B cell (primary cell): ENCODE results near the gene SLC6A5. TPM values are rescaled to one million over a fixed set of nuclear protein-coding genes. Genes with fewer than 3 reads are reported as not detected.

ENCODE experiments used
- ATAC-seq: fragments of 200-7000 bp; cut with Tn5 transposase; one replicate; pipeline ENCODE4 v1.10.0; 2021; ENCODE audit warnings: low read depth, mild to moderate bottlenecking, moderate number of reproducible peaks, moderate library complexity
- CTCF ChIA-PET: fragments of 350-600 bp; sonication (Branson Sonifier 250); formaldehyde crosslinking; loops from one replicate; lab custom pipeline; 2021; ENCODE audit warnings: antibody characterized with exemption, inconsistent platforms; lab: Charles Lee
- POLR2A ChIA-PET: fragments of 350-600 bp; sonication (Branson Sonifier 250); formaldehyde crosslinking; loops from one replicate; lab custom pipeline; 2021; ENCODE audit warnings: antibody characterized with exemption; lab: Charles Lee
- DNase-seq: peaks from one replicate; pipeline ENCODE4 v3.0.0; 2013
- H2AFZ ChIP-seq: 2 replicates; pipeline ENCODE4 v1.6.1; 2012; ENCODE audit warnings: mild to moderate bottlenecking, low read depth, low read length; ENCODE audit not compliant: insufficient read depth, poor library complexity, severe bottlenecking
- H3K27ac ChIP-seq, 2 donors: 1 replicate in 1 of 2; 2 replicates in 1 of 2; pipeline ENCODE4 v1.5.1; 2012 to 2013; ENCODE audit warnings: low read length in 2 of 2, mild to moderate bottlenecking in 2 of 2, moderate library complexity in 1 of 2
- H3K27me3 ChIP-seq, 4 experiments: fragments of 200-600 bp in 1 of 4; sonication (generic) in 1 of 4; replicated peaks in 1 of 4; 1 replicate in 2 of 4; 2 replicates in 2 of 4; pipeline versions ENCODE4 v1.6.1 to v1.7.0; 2013 to 2016; ENCODE audit warnings: low read length in 3 of 4, mild to moderate bottlenecking in 2 of 4, mixed read lengths in 1 of 4, moderate library complexity in 1 of 4; ENCODE audit not compliant: insufficient read depth in 4 of 4, control insufficient read depth in 3 of 4; ENCODE audit errors: control extremely low read depth in 1 of 4
- H3K36me3 ChIP-seq, 2 experiments: replicated peaks in 1 of 2; 1 replicate in 1 of 2; 2 replicates in 1 of 2; pipeline versions ENCODE4 v1.6.1 to v1.7.1; 2013; ENCODE audit warnings: low read length in 1 of 2; ENCODE audit not compliant: insufficient read depth in 2 of 2, control insufficient read depth in 1 of 2; ENCODE audit errors: control extremely low read depth in 1 of 2, extremely low read depth in 1 of 2
- H3K4me1 ChIP-seq, 2 donors: fragments of 200-600 bp in 1 of 2; sonication (generic) in 1 of 2; 1 replicate in 1 of 2; 2 replicates in 1 of 2; pipeline versions ENCODE4 v1.5.1 to v1.6.1; 2013 to 2017; ENCODE audit warnings: low read length in 2 of 2; ENCODE audit not compliant: control insufficient read depth in 2 of 2, insufficient read depth in 2 of 2
- H3K4me2 ChIP-seq: replicated peaks from 2 replicates; pipeline ENCODE3; 2012; ENCODE audit warnings: mild to moderate bottlenecking, low read depth, low read length; ENCODE audit not compliant: poor library complexity, severe bottlenecking
- H3K4me3 ChIP-seq, 5 experiments: fragments of 200-600 bp in 1 of 5; sonication (generic) in 1 of 5; 1 replicate in 3 of 5; 2 replicates in 2 of 5; pipeline versions ENCODE4 v1.5.1 to v1.7.0; 2011 to 2016; ENCODE audit warnings: low read length in 4 of 5, mild to moderate bottlenecking in 4 of 5, low read depth in 2 of 5, control low read depth in 1 of 5, moderate library complexity in 1 of 5; ENCODE audit not compliant: insufficient read depth in 1 of 5; ENCODE audit errors: control extremely low read depth in 1 of 5, extremely low read depth in 1 of 5
- H3K79me2 ChIP-seq: fragments of 200-600 bp; sonication (generic); one replicate; pipeline ENCODE4 v1.6.0; 2016; ENCODE audit warnings: low read length; ENCODE audit not compliant: control insufficient read depth, insufficient read depth
- H3K9ac ChIP-seq: fragments of 200-600 bp; sonication (generic); 2 replicates; pipeline ENCODE4 v1.6.1; 2017; ENCODE audit warnings: mild to moderate bottlenecking, low read length, moderate library complexity
- H3K9me3 ChIP-seq, 3 donors: one replicate each; pipeline versions ENCODE4 v1.6.1 to v1.7.1; 2013; ENCODE audit warnings: low read length in 2 of 3; ENCODE audit not compliant: control insufficient read depth in 2 of 3, insufficient read depth in 1 of 3; ENCODE audit errors: control extremely low read depth in 1 of 3
- H4K20me1 ChIP-seq: 2 replicates; pipeline ENCODE4 v1.6.0; 2012; ENCODE audit warnings: mild to moderate bottlenecking, low read length; ENCODE audit not compliant: insufficient read depth, control insufficient read depth, poor library complexity, severe bottlenecking
- H3K27ac Mint-ChIP-seq: one replicate; pipeline ENCODE4 v1.8.0; 2021; ENCODE audit warnings: mixed read lengths
- H3K27me3 Mint-ChIP-seq: one replicate; pipeline ENCODE4 v1.8.0; 2021; ENCODE audit warnings: mixed read lengths
- H3K4me1 Mint-ChIP-seq: one replicate; pipeline ENCODE4 v1.8.0; 2021; ENCODE audit warnings: mixed read lengths
- H3K4me3 Mint-ChIP-seq: one replicate; pipeline ENCODE4 v1.8.0; 2021; ENCODE audit warnings: mixed read lengths
- H3K9me3 Mint-ChIP-seq: one replicate; pipeline ENCODE4 v1.8.0; 2022; ENCODE audit warnings: mixed read lengths; ENCODE audit not compliant: insufficient read depth
- EZH2 ChIP-seq: IDR thresholded peaks from 2 replicates; pipeline ENCODE4 v1.6.1; 2012; ENCODE audit warnings: borderline replicate concordance, low read depth, mild to moderate bottlenecking, moderate library complexity, low read length; ENCODE audit not compliant: insufficient read depth, poor library complexity, severe bottlenecking
- WGBS: methylation state at CpG from one replicate; pipeline ENCODE4 v1.1.5; 2013; ENCODE audit warnings: missing lambda C conversion rate; ENCODE audit not compliant: insufficient coverage; 5-methylcytosine and 5-hydroxymethylcytosine counted together
- intact Hi-C: fragments of 100-400 bp; cut with micrococcal nuclease; formaldehyde crosslinking; loops from one replicate; pipeline ENCODE4 v1.10.0; 2022
- polyA plus RNA-seq: library from polyadenylated mRNA; depleted of rRNA; stranded (reverse); fragments of >200 nt; gene quantifications from 2 replicates; pipeline ENCODE4 v1.2.3, GENCODE V29; 2012
- total RNA-seq, 2 donors: library from RNA; stranded (reverse); fragments of 120-200 nt in 1 of 2; gene quantifications; 1 replicate in 1 of 2; 2 replicates in 1 of 2; pipeline versions ENCODE4 v1.2.3 to v1.2.4, GENCODE V29; 2013 to 2022
- TF ChIP-seq, protein P1 (sequence below): fragments of 200-600 bp; IDR thresholded peaks from one replicate; pipeline ENCODE4 v1.8.0; 2022; ENCODE audit warnings: antibody characterized with exemption, mild to moderate bottlenecking

SLC6A5 gene
- total and polyA plus RNA-seq, 2 donors (not counting 1 experiment from before 2014, with no cell fraction given): not detected

DNA sequence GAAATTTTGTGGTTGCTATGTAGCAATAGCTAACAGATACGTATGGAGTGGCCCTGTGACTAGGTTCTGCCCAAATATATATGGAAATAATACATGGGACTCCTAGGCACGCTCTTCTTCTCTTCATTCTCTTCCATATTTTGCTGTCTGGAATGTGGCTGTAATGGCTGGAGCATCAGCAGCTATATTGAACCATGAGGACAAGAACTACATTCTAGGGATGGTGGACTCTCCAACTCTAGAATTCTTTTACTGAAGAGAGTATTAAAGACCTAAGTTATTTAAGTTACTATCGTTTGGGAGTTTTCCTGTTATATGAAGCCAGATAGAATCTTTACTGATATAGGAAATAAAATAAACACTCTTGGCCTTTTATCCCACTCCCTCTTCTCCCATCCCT is 62.4 kb downstream of the SLC6A5 start:
- H3K36me3 ChIP-seq: no peaks in the 10 kb centered on the region
- H3K4me2 ChIP-seq: no peak overlapping the region
- no peak overlapping the region for H3K27ac ChIP-seq
- no peaks in the 10 kb centered on the region for H3K4me1 Mint-ChIP-seq
- ChIA-PET CTCF (no interaction called here), POLR2A (no interaction called here)
- peaks cover 20% of the 10 kb centered on the region for H3K27me3 Mint-ChIP-seq
- no peak for DNase-seq
- no peak overlapping the region for H2AFZ ChIP-seq
- ATAC-seq: no peak
- peaks cover 2% of the 10 kb centered on the region for H3K9me3 Mint-ChIP-seq
- intact Hi-C loops: no loop called here
- H3K4me3 Mint-ChIP-seq: no peak overlapping the region
- H3K27ac Mint-ChIP-seq: no peak overlapping the region
- no peak overlapping the region for H3K4me3 ChIP-seq
- H3K9me3 ChIP-seq: peaks cover 0 to 4% (median 3%) of the 10 kb centered on the region in 3 donors
- peaks cover 0 to 6% (median 4%) of the 10 kb centered on the region in 4 experiments for H3K27me3 ChIP-seq
- TF ChIP-seq, protein P1, sequence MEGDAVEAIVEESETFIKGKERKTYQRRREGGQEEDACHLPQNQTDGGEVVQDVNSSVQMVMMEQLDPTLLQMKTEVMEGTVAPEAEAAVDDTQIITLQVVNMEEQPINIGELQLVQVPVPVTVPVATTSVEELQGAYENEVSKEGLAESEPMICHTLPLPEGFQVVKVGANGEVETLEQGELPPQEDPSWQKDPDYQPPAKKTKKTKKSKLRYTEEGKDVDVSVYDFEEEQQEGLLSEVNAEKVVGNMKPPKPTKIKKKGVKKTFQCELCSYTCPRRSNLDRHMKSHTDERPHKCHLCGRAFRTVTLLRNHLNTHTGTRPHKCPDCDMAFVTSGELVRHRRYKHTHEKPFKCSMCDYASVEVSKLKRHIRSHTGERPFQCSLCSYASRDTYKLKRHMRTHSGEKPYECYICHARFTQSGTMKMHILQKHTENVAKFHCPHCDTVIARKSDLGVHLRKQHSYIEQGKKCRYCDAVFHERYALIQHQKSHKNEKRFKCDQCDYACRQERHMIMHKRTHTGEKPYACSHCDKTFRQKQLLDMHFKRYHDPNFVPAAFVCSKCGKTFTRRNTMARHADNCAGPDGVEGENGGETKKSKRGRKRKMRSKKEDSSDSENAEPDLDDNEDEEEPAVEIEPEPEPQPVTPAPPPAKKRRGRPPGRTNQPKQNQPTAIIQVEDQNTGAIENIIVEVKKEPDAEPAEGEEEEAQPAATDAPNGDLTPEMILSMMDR: no peak
- no peak for TF ChIP-seq EZH2
- no peak overlapping the region for H3K9ac ChIP-seq
- H3K4me1 ChIP-seq: no peaks in the 10 kb centered on the region
- no peaks in the 10 kb centered on the region for H4K20me1 ChIP-seq
- WGBS: no CpG with 5 or more reads among the region's 3 CpGs
- H3K79me2 ChIP-seq: no peaks in the 10 kb centered on the region

GRCh38 chr11:20668131-20668809 is 68.9 kb downstream of the SLC6A5 start:
- CTCF ChIA-PET: no interaction called here
- H3K9me3 ChIP-seq: no peaks in the 10 kb centered on the region
- no peaks in the 10 kb centered on the region for H4K20me1 ChIP-seq
- POLR2A ChIA-PET: no interaction called here
- WGBS: 8% methylated on average over 5 of the region's 10 CpGs
- ATAC-seq (no peak), DNase-seq (no peak)
- no peaks in the 10 kb centered on the region for H3K9me3 Mint-ChIP-seq
- H3K27ac Mint-ChIP-seq: no peak overlapping the region
- peaks cover 68% of the 10 kb centered on the region for H3K27me3 Mint-ChIP-seq
- no peak overlapping the region for H3K4me3 ChIP-seq
- peaks cover 0 to 53% (median 25%) of the 10 kb centered on the region in 4 experiments for H3K27me3 ChIP-seq
- no peak overlapping the region for H3K4me2 ChIP-seq
- H3K4me3 Mint-ChIP-seq: peak overlapping the region; percentile 32
- peaks cover 6 to 11% of the 10 kb centered on the region in 2 donors for H3K4me1 ChIP-seq
- H3K79me2 ChIP-seq: no peaks in the 10 kb centered on the region
- H3K27ac ChIP-seq: no peak overlapping the region
- intact Hi-C loops: no loop called here
- TF ChIP-seq, protein P1: no peak
- no peak for TF ChIP-seq EZH2
- H3K4me1 Mint-ChIP-seq: peaks cover 13% of the 10 kb centered on the region
- H2AFZ ChIP-seq: no peak overlapping the region
- H3K9ac ChIP-seq: no peak overlapping the region
- no peaks in the 10 kb centered on the region for H3K36me3 ChIP-seq
